GM12865 (cell line): ENCODE results near the gene NAV1.

ENCODE experiments used
- DNase-seq: peaks from one replicate; pipeline ENCODE4 v3.0.0; 2010; ENCODE audit warnings: low read depth
- H3K4me3 ChIP-seq: 2 replicates; pipeline ENCODE4 v1.5.1; 2011; ENCODE audit warnings: mild to moderate bottlenecking, low read depth, low read length, control low read depth
- CTCF ChIP-seq: IDR thresholded peaks from 2 replicates; pipeline ENCODE4 v1.5.1; 2011; ENCODE audit warnings: low read length, control low read depth, low read depth, inconsistent platforms; ENCODE audit not compliant: insufficient read depth; ENCODE audit errors: missing control alignments

The NAV1 gene

GRCh38 chr1:201509601-201510374 lies 29.1 kb upstream of the NAV1 start:
- DNase-seq: no peak
- no peak for TF ChIP-seq CTCF
- H3K4me3 ChIP-seq: no peak overlapping the region

GRCh38 chr1:201510734-201511133 lies 28.2 kb upstream of the NAV1 start:
- H3K4me3 ChIP-seq: no peak overlapping the region
- no peak for TF ChIP-seq CTCF
- peak; percentile 23 for DNase-seq

GRCh38 chr1:201511396-201511940 lies 27.5 kb upstream of the NAV1 start:
- DNase-seq: no peak
- no peak for TF ChIP-seq CTCF
- H3K4me3 ChIP-seq: no peak overlapping the region

- no peak overlapping the region for H3K4me3 ChIP-seq
- no peak for TF ChIP-seq CTCF
- DNase-seq: peak; percentile 66
Observed at GRCh38 chr1:201511941-201512539, 26.9 kb upstream of the NAV1 start.

- DNase-seq: no peak
- no peak overlapping the region for H3K4me3 ChIP-seq
- TF ChIP-seq CTCF: no peak
Observed at GRCh38 chr1:201513498-201514243, 25.3 kb upstream of the NAV1 start.

GRCh38 chr1:201514466-201514865 lies 24.5 kb upstream of the NAV1 start:
- DNase-seq: no peak
- H3K4me3 ChIP-seq: no peak overlapping the region
- TF ChIP-seq CTCF: no peak
